ENCODE results near the gene S1PR1.

Gene S1PR1

GRCh38 chr1:101280942-101281654, 44.3 kb downstream of the S1PR1 start:
- no peak for TF ChIP-seq CTCF (IDR thresholded peaks at IDR 0.05)
- H3K4me1 ChIP-seq: no peaks in the 10 kb centered on the region
- H3K9me3 ChIP-seq (ENCODE audit: control insufficient read depth, low read length): no peaks in the 10 kb centered on the region
- H3K4me2 ChIP-seq (ENCODE audit: low read length): no peak overlapping the region
- H3K27me3 ChIP-seq (ENCODE audit: control insufficient read depth, insufficient read depth, low read length): no peaks in the 10 kb centered on the region
- no peaks in the 10 kb centered on the region for H3K36me3 ChIP-seq (ENCODE audit: control insufficient read depth, insufficient read depth, low read length)
- no peak overlapping the region for H3K9ac ChIP-seq
- H3K4me3 ChIP-seq (ENCODE audit: low read depth, low read length): no peak overlapping the region
- no peak overlapping the region for H2AFZ ChIP-seq
- no peak overlapping the region for H3K27ac ChIP-seq
- no peaks in the 10 kb centered on the region for H3K79me2 ChIP-seq

- Histone ChIP-seq H3K27ac (no peak overlapping the region), H3K36me3 (ENCODE audit: control insufficient read depth, insufficient read depth, low read length) (no peaks in the 10 kb centered on the region), H3K4me2 (ENCODE audit: low read length) (no peak overlapping the region), H3K27me3 (ENCODE audit: control insufficient read depth, insufficient read depth, low read length) (no peaks in the 10 kb centered on the region), H3K4me3 (ENCODE audit: low read depth, low read length) (no peak overlapping the region), H3K4me1 (no peaks in the 10 kb centered on the region), H3K79me2 (no peaks in the 10 kb centered on the region), H3K9me3 (ENCODE audit: control insufficient read depth, low read length) (no peaks in the 10 kb centered on the region), H3K9ac (no peak overlapping the region), H2AFZ (no peak overlapping the region)
- no peak for TF ChIP-seq CTCF (IDR thresholded peaks at IDR 0.05)
These were observed 44.9 kb downstream of the S1PR1 start for GRCh38 chr1:101281751-101282150.

- no peak for TF ChIP-seq CTCF (IDR thresholded peaks at IDR 0.05)
- Histone ChIP-seq H3K79me2 (no peaks in the 10 kb centered on the region), H3K4me3 (ENCODE audit: low read depth, low read length) (no peak overlapping the region), H3K27ac (no peak overlapping the region), H3K36me3 (ENCODE audit: control insufficient read depth, insufficient read depth, low read length) (no peaks in the 10 kb centered on the region), H3K9ac (no peak overlapping the region), H3K9me3 (ENCODE audit: control insufficient read depth, low read length) (no peaks in the 10 kb centered on the region), H3K4me2 (ENCODE audit: low read length) (no peak overlapping the region), H2AFZ (no peak overlapping the region), H3K4me1 (no peaks in the 10 kb centered on the region), H3K27me3 (ENCODE audit: control insufficient read depth, insufficient read depth, low read length) (no peaks in the 10 kb centered on the region)
These were observed 45.7 kb downstream of the S1PR1 start for GRCh38 chr1:101282314-101283038.

GRCh38 chr1:101283443-101283842, 46.6 kb downstream of the S1PR1 start:
- H3K27ac ChIP-seq: no peak overlapping the region
- H3K27me3 ChIP-seq (ENCODE audit: control insufficient read depth, insufficient read depth, low read length): no peaks in the 10 kb centered on the region
- TF ChIP-seq CTCF (IDR thresholded peaks at IDR 0.05): no peak

More at GRCh38 chr1:101283443-101283842, 46.6 kb downstream of the S1PR1 start:
- H3K36me3 ChIP-seq (ENCODE audit: control insufficient read depth, insufficient read depth, low read length): no peaks in the 10 kb centered on the region
- no peak overlapping the region for H3K4me3 ChIP-seq (ENCODE audit: low read depth, low read length)
- no peaks in the 10 kb centered on the region for H3K79me2 ChIP-seq
- no peak overlapping the region for H3K9ac ChIP-seq
- H3K9me3 ChIP-seq (ENCODE audit: control insufficient read depth, low read length): no peaks in the 10 kb centered on the region
- no peak overlapping the region for H2AFZ ChIP-seq
- H3K4me2 ChIP-seq (ENCODE audit: low read length): no peak overlapping the region
- H3K4me1 ChIP-seq: no peaks in the 10 kb centered on the region

Data from parathyroid adenoma (tissue), 2 donors.